GF-D8 (cell line): ENCODE results near the gene TUFT1.
"Not testable (repeated sequence)": the region's sequence is repeated elsewhere in the genome, so short reads cannot be mapped to it uniquely, and the experiment has no call there.

Source experiments
- DNase-seq: peaks from one replicate; lab custom pipeline; 2025; lab: John Stamatoyannopoulos, UW

Gene TUFT1

GRCh38 chr1:151618003-151618402 is 77.9 kb downstream of the TUFT1 start:
- DNase-seq = no peak

GRCh38 chr1:151618470-151618869 is 78.4 kb downstream of the TUFT1 start:
- DNase-seq = no peak

GRCh38 chr1:151618996-151619395 is 78.9 kb downstream of the TUFT1 start:
- DNase-seq = not testable (repeated sequence)

- no peak for DNase-seq
Observed at GRCh38 chr1:151619489-151620093, 79.5 kb downstream of the TUFT1 start.

GRCh38 chr1:151620286-151620685 is 80.2 kb downstream of the TUFT1 start:
- DNase-seq = no peak

GRCh38 chr1:151621351-151621750 is 81.2 kb downstream of the TUFT1 start:
- no peak for DNase-seq

GRCh38 chr1:151624783-151625182 is 84.7 kb downstream of the TUFT1 start:
- no peak for DNase-seq

- DNase-seq = no peak
Observed at GRCh38 chr1:151626740-151627334, 86.7 kb downstream of the TUFT1 start.

GRCh38 chr1:151629278-151629677 is 89.2 kb downstream of the TUFT1 start:
- no peak for DNase-seq
